ENCODE measurements around the gene PTPRT.

GRCh38 chr20:42895020-42895419 is 294.7 kb downstream of the PTPRT start:
- TF ChIP-seq CTCF (conservative IDR thresholded peaks at IDR 0.05; ENCODE audit: low read depth in 2 of 2) (no peak), POLR2AphosphoS5 (IDR thresholded peaks at IDR 0.05; ENCODE audit: low read depth) (no peak), EZH2phosphoT487 (IDR thresholded peaks at IDR 0.05; ENCODE audit: unreplicated experiment) (no peak), EZH2 (IDR thresholded peaks at IDR 0.05; ENCODE audit: low read depth, unreplicated experiment) (no peak), STAT1 (IDR thresholded peaks at IDR 0.05; ENCODE audit: unreplicated experiment) (no peak), CREB1 (CRISPR knock-in tag; IDR thresholded peaks at IDR 0.05; ENCODE audit: low read depth) (no peak)
